ENCODE data around the gene CDH23. TPM values are rescaled to one million over a fixed set of nuclear protein-coding genes. Genes with fewer than 3 reads are reported as not detected.

The CDH23 gene
- total RNA-seq, 2 experiments from 2014 or later: 4.6 to 5.2 TPM

GRCh38 chr10:71705582-71705981 lies 308.9 kb downstream of the CDH23 start:
- no peaks in the 10 kb centered on the region for H3K27me3 ChIP-seq (ENCODE audit: control insufficient read depth in 1 of 2, insufficient read depth in 2 of 2, low read length in 2 of 2)
- H3K4me3 ChIP-seq (ENCODE audit: low read length): no peak overlapping the region
- ATAC-seq (ENCODE audit: poor library complexity) (no peak), DNase-seq (no peak)
- intact Hi-C loops (cut with DNase I, micrococcal nuclease): loop anchor here (5.0 kb wide), 2 partner anchors 107 to 393 kb away; no protein-coding TSS in a partner anchor
- TF ChIP-seq CTCF (IDR thresholded peaks at IDR 0.05): no peak
- no peaks in the 10 kb centered on the region for H3K36me3 ChIP-seq (ENCODE audit: insufficient read depth, low read length)
- no peak overlapping the region for H3K4me3 Mint-ChIP-seq
- POLR2A ChIA-PET: interaction anchor here (0.7 to 1.2 kb wide), 3 partner anchors 47 to 68 kb away, joined by 3 to 5 read pairs (median 3); partner anchors contain the start of gene VSIR
- no peaks in the 10 kb centered on the region for H3K36me3 Mint-ChIP-seq (ENCODE audit: low read depth)
- H3K9me3 ChIP-seq (ENCODE audit: control insufficient read depth in 1 of 2, insufficient read depth in 1 of 2, low read length in 2 of 2): no peaks in the 10 kb centered on the region
- H3K27ac Mint-ChIP-seq: no peak overlapping the region
- CTCF ChIA-PET: interaction anchor here (1.9 kb wide), 1 partner anchor 68 kb away, joined by 4 read pairs; the partner anchor contains the start of gene VSIR
- H3K27ac ChIP-seq (ENCODE audit: low read depth in 1 of 2, low read length in 2 of 2): no peak overlapping the region
- no peaks in the 10 kb centered on the region for H3K9me3 Mint-ChIP-seq
- H3K4me1 ChIP-seq (ENCODE audit: insufficient read depth, low read length): peaks cover 41% of the 10 kb centered on the region
- peaks cover 27% of the 10 kb centered on the region for H3K4me1 Mint-ChIP-seq (ENCODE audit: low read depth)
- H3K27me3 Mint-ChIP-seq: no peaks in the 10 kb centered on the region

- H3K27me3 ChIP-seq (ENCODE audit: control insufficient read depth in 1 of 2, insufficient read depth in 2 of 2, low read length in 2 of 2): no peaks in the 10 kb centered on the region
- Mint-ChIP-seq H3K27me3 (no peaks in the 10 kb centered on the region), H3K27ac (no peak overlapping the region), H3K4me1 (ENCODE audit: low read depth) (peaks cover 33% of the 10 kb centered on the region), H3K9me3 (no peaks in the 10 kb centered on the region), H3K36me3 (ENCODE audit: low read depth) (no peaks in the 10 kb centered on the region), H3K4me3 (no peak overlapping the region)
- H3K36me3 ChIP-seq (ENCODE audit: insufficient read depth, low read length): no peaks in the 10 kb centered on the region
- CTCF ChIA-PET: interaction anchor here (1.9 kb wide), 2 partner anchors 63 to 67 kb away, joined by 4 to 7 read pairs; partner anchors contain the start of gene VSIR
- ATAC-seq (ENCODE audit: poor library complexity) (no peak), DNase-seq (no peak)
- H3K9me3 ChIP-seq (ENCODE audit: control insufficient read depth in 1 of 2, insufficient read depth in 1 of 2, low read length in 2 of 2): no peaks in the 10 kb centered on the region
- no peak overlapping the region for H3K27ac ChIP-seq (ENCODE audit: low read depth in 1 of 2, low read length in 2 of 2)
- POLR2A ChIA-PET: interaction anchor here (0.7 to 1.2 kb wide), 2 partner anchors 46 to 60 kb away, joined by 3 read pairs; no protein-coding TSS in a partner anchor
- H3K4me3 ChIP-seq (ENCODE audit: low read length): no peak overlapping the region
- TF ChIP-seq CTCF (IDR thresholded peaks at IDR 0.05): no peak
- intact Hi-C loops (cut with DNase I, micrococcal nuclease): loop anchor here (5.0 kb wide), 2 partner anchors 106 to 394 kb away; no protein-coding TSS in a partner anchor
- H3K4me1 ChIP-seq (ENCODE audit: insufficient read depth, low read length): peaks cover 42% of the 10 kb centered on the region
Measured at GRCh38 chr10:71706216-71707121, 309.7 kb downstream of the CDH23 start.

- Histone ChIP-seq H3K9me3 (ENCODE audit: control insufficient read depth in 1 of 2, insufficient read depth in 1 of 2, low read length in 2 of 2) (no peaks in the 10 kb centered on the region), H3K4me1 (ENCODE audit: insufficient read depth, low read length) (peaks cover 38% of the 10 kb centered on the region), H3K4me3 (ENCODE audit: low read length) (no peak overlapping the region), H3K27me3 (ENCODE audit: control insufficient read depth in 1 of 2, insufficient read depth in 2 of 2, low read length in 2 of 2) (no peaks in the 10 kb centered on the region), H3K36me3 (ENCODE audit: insufficient read depth, low read length) (no peaks in the 10 kb centered on the region), H3K27ac (ENCODE audit: low read depth in 1 of 2, low read length in 2 of 2) (no peak overlapping the region)
- CTCF ChIA-PET: interaction anchor here (0.9 to 2.1 kb wide), 7 partner anchors 13 to 388 kb away, joined by 4 to 11 read pairs (median 7); partner anchors contain the start of genes SLC29A3 and VSIR
- intact Hi-C loops (cut with DNase I, micrococcal nuclease): loop anchor here (5.0 kb wide), 2 partner anchors 105 to 395 kb away; no protein-coding TSS in a partner anchor
- POLR2A ChIA-PET: interaction anchor here (1.3 to 2.7 kb wide), 5 partner anchors 20 to 65 kb away, joined by 4 to 21 read pairs (median 10); partner anchors contain the start of gene VSIR
- Mint-ChIP-seq H3K4me3 (no peak overlapping the region), H3K27me3 (no peaks in the 10 kb centered on the region), H3K9me3 (no peaks in the 10 kb centered on the region), H3K27ac (no peak overlapping the region), H3K36me3 (ENCODE audit: low read depth) (no peaks in the 10 kb centered on the region), H3K4me1 (ENCODE audit: low read depth) (peaks cover 41% of the 10 kb centered on the region)
- TF ChIP-seq CTCF (IDR thresholded peaks at IDR 0.05): no peak
- no peak for DNase-seq
- no peak for ATAC-seq (ENCODE audit: poor library complexity)
Measured at GRCh38 chr10:71707240-71707789, 310.6 kb downstream of the CDH23 start.
